ENCODE measurements around the gene MTA3. TPM values are rescaled to one million over a fixed set of nuclear protein-coding genes. Genes with fewer than 3 reads are reported as not detected.
A peak's percentile ranks its signal among the peaks of the same experiment; 100 is the strongest.

Gene MTA3
- total and polyA plus RNA-seq, 9 of the 15 experiments (the other 6 are each of a cell fraction or from before 2014, with no cell fraction given) = 12.4 to 39.6 (median 23.5) TPM

DNA sequence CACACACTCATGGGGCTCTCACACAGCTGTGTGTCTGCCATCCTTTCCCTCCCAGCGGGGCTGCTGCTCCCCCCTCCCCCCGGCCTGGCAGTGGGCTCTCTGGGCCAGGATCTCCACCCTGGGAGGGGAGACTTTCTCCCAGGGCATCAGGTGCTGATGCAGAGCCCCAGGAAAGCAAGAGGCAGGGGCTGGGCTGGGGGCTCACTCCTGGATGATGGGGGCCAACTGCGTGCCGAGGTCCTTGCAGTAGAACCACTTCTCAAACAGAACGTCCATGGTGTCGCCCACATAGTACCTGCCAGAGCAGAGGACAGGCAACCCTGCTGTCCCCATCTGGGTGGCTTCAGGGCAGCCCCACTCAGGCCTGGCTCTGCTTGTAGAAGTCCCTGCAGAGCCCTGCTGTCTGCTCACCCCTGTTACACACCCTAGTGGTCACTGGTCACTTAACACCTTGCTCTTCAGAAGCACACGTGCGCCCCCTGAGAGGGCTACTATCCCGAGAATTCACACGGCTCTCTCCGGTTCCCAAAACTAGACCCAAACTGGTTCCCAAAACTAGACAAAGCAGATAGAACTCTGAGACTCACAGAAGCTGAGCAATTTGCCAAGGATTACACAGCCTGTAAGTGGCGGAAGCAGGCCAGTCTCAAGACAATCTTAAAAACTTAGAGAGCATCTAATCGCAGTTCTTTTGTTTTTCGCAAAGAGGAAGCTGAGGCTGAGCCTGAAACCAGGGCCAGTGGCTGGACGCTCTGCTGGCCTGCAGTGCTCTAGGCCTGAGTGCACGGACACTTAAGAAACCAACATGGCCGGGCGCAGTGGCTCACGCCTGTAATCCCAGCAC lies 202.1 kb downstream of the MTA3 start (continued):
- TF ChIP-seq ZNF263 (CRISPR knock-in tag; IDR thresholded peaks at IDR 0.05; ENCODE audit: borderline replicate concordance) = no peak
- no peak for TF ChIP-seq KLF10 (CRISPR knock-in tag; IDR thresholded peaks at IDR 0.05)
- no peak for TF ChIP-seq NFIX (CRISPR knock-in tag; IDR thresholded peaks at IDR 0.05; ENCODE audit: low read depth)
- TF ChIP-seq, protein P1, sequence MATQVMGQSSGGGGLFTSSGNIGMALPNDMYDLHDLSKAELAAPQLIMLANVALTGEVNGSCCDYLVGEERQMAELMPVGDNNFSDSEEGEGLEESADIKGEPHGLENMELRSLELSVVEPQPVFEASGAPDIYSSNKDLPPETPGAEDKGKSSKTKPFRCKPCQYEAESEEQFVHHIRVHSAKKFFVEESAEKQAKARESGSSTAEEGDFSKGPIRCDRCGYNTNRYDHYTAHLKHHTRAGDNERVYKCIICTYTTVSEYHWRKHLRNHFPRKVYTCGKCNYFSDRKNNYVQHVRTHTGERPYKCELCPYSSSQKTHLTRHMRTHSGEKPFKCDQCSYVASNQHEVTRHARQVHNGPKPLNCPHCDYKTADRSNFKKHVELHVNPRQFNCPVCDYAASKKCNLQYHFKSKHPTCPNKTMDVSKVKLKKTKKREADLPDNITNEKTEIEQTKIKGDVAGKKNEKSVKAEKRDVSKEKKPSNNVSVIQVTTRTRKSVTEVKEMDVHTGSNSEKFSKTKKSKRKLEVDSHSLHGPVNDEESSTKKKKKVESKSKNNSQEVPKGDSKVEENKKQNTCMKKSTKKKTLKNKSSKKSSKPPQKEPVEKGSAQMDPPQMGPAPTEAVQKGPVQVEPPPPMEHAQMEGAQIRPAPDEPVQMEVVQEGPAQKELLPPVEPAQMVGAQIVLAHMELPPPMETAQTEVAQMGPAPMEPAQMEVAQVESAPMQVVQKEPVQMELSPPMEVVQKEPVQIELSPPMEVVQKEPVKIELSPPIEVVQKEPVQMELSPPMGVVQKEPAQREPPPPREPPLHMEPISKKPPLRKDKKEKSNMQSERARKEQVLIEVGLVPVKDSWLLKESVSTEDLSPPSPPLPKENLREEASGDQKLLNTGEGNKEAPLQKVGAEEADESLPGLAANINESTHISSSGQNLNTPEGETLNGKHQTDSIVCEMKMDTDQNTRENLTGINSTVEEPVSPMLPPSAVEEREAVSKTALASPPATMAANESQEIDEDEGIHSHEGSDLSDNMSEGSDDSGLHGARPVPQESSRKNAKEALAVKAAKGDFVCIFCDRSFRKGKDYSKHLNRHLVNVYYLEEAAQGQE (IDR thresholded peaks at IDR 0.05; ENCODE audit: borderline replicate concordance) = peak; percentile 73
- TF ChIP-seq, protein P1 (CRISPR knock-in tag; IDR thresholded peaks at IDR 0.05; ENCODE audit: low read depth) = no peak
- TF ChIP-seq, protein P2, sequence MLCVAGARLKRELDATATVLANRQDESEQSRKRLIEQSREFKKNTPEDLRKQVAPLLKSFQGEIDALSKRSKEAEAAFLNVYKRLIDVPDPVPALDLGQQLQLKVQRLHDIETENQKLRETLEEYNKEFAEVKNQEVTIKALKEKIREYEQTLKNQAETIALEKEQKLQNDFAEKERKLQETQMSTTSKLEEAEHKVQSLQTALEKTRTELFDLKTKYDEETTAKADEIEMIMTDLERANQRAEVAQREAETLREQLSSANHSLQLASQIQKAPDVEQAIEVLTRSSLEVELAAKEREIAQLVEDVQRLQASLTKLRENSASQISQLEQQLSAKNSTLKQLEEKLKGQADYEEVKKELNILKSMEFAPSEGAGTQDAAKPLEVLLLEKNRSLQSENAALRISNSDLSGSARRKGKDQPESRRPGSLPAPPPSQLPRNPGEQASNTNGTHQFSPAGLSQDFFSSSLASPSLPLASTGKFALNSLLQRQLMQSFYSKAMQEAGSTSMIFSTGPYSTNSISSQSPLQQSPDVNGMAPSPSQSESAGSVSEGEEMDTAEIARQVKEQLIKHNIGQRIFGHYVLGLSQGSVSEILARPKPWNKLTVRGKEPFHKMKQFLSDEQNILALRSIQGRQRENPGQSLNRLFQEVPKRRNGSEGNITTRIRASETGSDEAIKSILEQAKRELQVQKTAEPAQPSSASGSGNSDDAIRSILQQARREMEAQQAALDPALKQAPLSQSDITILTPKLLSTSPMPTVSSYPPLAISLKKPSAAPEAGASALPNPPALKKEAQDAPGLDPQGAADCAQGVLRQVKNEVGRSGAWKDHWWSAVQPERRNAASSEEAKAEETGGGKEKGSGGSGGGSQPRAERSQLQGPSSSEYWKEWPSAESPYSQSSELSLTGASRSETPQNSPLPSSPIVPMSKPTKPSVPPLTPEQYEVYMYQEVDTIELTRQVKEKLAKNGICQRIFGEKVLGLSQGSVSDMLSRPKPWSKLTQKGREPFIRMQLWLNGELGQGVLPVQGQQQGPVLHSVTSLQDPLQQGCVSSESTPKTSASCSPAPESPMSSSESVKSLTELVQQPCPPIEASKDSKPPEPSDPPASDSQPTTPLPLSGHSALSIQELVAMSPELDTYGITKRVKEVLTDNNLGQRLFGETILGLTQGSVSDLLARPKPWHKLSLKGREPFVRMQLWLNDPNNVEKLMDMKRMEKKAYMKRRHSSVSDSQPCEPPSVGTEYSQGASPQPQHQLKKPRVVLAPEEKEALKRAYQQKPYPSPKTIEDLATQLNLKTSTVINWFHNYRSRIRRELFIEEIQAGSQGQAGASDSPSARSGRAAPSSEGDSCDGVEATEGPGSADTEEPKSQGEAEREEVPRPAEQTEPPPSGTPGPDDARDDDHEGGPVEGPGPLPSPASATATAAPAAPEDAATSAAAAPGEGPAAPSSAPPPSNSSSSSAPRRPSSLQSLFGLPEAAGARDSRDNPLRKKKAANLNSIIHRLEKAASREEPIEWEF (CRISPR knock-in tag; IDR thresholded peaks at IDR 0.05) = no peak
- TF ChIP-seq, protein P3, sequence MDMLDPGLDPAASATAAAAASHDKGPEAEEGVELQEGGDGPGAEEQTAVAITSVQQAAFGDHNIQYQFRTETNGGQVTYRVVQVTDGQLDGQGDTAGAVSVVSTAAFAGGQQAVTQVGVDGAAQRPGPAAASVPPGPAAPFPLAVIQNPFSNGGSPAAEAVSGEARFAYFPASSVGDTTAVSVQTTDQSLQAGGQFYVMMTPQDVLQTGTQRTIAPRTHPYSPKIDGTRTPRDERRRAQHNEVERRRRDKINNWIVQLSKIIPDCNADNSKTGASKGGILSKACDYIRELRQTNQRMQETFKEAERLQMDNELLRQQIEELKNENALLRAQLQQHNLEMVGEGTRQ (CRISPR knock-in tag; IDR thresholded peaks at IDR 0.05) = peak; percentile 62
- TF ChIP-seq HNRNPK (IDR thresholded peaks at IDR 0.05; ENCODE audit: low read depth, low read length, poor library complexity, severe bottlenecking) = no peak
- TF ChIP-seq PCBP1 (IDR thresholded peaks at IDR 0.05; ENCODE audit: low read depth, low read length, poor library complexity, severe bottlenecking) = no peak
- TF ChIP-seq, protein P4, sequence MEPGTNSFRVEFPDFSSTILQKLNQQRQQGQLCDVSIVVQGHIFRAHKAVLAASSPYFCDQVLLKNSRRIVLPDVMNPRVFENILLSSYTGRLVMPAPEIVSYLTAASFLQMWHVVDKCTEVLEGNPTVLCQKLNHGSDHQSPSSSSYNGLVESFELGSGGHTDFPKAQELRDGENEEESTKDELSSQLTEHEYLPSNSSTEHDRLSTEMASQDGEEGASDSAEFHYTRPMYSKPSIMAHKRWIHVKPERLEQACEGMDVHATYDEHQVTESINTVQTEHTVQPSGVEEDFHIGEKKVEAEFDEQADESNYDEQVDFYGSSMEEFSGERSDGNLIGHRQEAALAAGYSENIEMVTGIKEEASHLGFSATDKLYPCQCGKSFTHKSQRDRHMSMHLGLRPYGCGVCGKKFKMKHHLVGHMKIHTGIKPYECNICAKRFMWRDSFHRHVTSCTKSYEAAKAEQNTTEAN (CRISPR knock-in tag; IDR thresholded peaks at IDR 0.05) = no peak

Measured in K562 (cell line).